GM12864 (cell line): Measurements from ENCODE around the gene SMYD3.

Experiments
- DNase-seq: peaks from one replicate; pipeline ENCODE4 v3.0.0-alpha.2; 2011; ENCODE audit warnings: low read depth
- H3K4me3 ChIP-seq: 2 replicates; pipeline ENCODE4 v1.5.1; 2011; ENCODE audit warnings: mild to moderate bottlenecking, low read depth, low read length, control low read depth
- TF ChIP-seq, protein P1 (sequence below): IDR thresholded peaks from 2 replicates; pipeline ENCODE4 v1.5.1; 2011; ENCODE audit warnings: low read depth, mild to moderate bottlenecking, moderate library complexity, low read length, control low read depth, inconsistent platforms; ENCODE audit errors: missing control alignments

SMYD3 gene

DNA sequence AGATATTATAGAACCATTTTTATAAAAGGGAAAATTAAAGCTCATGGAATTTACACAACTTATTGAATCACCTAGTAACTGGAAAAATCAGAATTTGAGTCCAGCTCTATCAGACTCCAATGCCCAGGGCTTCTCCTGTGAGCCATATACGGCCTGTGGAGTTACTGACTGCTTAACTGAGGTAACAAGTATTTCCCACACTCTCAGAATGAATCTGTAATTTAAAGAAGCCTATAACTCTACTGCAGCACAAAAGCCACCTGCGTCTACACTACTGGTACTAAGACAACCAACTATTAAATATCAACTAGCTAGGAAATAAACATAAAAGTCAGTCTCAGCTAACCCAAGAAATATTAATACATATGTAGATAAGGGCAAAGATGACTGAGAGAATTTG lies 29.4 kb downstream of the SMYD3 start:
- DNase-seq: no peak
- TF ChIP-seq, protein P1, sequence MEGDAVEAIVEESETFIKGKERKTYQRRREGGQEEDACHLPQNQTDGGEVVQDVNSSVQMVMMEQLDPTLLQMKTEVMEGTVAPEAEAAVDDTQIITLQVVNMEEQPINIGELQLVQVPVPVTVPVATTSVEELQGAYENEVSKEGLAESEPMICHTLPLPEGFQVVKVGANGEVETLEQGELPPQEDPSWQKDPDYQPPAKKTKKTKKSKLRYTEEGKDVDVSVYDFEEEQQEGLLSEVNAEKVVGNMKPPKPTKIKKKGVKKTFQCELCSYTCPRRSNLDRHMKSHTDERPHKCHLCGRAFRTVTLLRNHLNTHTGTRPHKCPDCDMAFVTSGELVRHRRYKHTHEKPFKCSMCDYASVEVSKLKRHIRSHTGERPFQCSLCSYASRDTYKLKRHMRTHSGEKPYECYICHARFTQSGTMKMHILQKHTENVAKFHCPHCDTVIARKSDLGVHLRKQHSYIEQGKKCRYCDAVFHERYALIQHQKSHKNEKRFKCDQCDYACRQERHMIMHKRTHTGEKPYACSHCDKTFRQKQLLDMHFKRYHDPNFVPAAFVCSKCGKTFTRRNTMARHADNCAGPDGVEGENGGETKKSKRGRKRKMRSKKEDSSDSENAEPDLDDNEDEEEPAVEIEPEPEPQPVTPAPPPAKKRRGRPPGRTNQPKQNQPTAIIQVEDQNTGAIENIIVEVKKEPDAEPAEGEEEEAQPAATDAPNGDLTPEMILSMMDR: no peak
- no peak overlapping the region for H3K4me3 ChIP-seq

DNA sequence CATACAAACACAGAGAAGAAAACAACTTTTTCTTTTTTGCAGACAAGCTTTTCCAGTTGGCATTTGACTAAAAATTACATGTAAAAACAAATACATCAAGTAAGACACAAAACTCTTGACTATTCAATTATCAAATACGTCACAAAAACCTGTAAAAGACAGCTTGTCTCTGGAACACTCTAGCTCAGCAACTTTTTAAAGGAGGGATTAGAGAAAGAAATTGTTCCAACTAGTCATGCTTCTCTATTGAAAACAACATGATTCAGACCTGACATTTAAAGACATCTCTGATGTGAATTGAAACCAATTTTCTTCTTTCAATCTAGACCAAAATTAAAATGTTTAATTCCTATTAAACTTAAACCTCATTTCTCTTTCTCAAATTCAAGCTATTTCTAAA lies 30.3 kb downstream of the SMYD3 start:
- TF ChIP-seq, protein P1: no peak
- DNase-seq: no peak
- H3K4me3 ChIP-seq: no peak overlapping the region

DNA sequence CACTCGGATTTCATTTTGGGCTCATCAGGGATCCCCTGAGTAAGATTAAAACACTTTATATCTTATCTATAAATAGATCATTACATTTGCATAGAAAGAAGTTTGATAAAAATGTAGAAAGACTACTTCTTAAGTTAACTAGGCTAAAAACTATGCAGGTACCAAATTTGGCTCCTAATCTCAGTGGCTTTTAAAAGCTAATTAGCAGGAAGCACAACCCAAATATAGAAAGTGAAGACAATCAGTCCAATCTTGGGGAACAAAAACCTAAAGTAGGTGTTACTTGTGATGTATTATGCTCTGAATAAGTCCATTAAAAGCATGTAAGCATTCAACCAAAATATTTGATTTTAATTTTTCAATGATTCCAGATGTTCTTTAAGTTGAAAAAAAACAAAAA lies 35.4 kb downstream of the SMYD3 start:
- TF ChIP-seq, protein P1: no peak
- no peak overlapping the region for H3K4me3 ChIP-seq
- no peak for DNase-seq

DNA sequence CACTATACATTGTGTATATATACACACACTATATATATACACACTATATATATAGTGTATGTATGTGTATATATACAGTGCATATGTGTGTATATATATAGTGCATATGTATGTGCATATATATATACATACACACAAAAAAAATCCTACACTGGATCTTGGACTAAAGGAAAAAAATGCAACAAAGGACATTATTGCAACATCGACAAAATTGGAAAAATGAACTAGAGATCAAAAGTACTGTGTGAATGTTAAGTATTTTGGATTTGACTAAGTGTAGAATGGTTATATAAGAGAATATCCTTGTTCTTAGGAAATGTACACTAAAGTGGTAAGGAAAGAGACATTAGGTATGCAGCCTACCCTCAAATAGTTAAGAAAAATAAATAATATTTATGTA lies 36.5 kb downstream of the SMYD3 start:
- no peak overlapping the region for H3K4me3 ChIP-seq
- no peak for DNase-seq
- TF ChIP-seq, protein P1: no peak

DNA sequence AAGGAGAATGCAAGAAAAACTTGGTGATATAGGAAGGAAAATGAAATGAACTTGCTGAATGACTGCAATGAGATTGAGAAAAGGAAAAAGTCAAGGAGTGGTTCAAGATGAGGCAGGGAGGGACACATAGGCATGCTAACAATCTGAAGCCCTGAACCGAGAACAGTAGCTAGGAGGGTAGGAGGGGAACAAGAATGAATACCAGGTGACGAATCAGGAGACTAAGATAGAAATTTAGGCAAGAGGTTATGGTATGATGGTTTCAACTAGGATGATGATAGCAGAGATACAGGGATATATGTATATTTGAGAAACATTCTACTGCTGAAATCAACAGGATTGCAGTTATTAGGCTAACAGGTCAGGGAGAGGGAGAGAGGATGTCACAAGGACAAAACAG lies 44.1 kb downstream of the SMYD3 start:
- no peak overlapping the region for H3K4me3 ChIP-seq
- TF ChIP-seq, protein P1: no peak
- DNase-seq: no peak

DNA sequence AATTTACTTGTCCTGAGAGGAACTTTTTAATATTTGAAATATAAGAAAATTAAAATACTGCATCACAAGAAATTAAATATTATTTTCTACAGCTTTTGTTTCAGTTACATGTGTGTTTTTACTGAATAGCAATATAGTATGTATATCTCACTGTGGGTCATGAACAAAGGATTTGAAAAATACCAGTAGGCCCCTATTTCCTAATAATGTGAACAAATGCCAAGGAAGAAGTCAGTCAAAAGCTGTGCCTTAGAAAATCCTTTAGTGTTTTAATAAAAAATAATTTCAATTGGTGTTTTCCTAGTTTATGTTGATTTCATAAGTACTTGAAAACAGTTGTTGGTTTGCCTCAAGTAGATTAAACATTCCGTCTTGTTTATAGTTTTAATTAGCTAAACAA lies 46.7 kb downstream of the SMYD3 start:
- TF ChIP-seq, protein P1: no peak
- no peak for DNase-seq
- H3K4me3 ChIP-seq: no peak overlapping the region

DNA sequence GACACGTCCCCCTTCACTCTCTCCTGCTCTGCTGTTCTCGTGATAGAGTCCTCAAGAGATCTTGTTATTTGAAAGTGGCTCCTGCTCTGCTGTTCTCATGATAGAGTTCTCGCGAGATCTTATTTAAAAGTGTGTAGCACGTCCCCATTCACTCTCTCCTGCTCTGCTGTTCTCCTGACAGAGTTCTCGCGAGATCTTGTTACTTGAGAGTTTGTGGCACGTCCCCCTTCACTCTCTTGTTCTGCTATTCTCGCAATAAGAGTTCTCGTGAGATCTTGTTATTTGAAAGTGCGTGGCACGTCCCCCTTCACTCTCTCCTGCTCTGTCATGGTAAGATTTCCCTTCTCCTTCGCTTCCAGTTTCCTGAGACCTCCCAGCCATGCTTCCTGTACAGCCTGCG lies 47.9 kb downstream of the SMYD3 start:
- no peak overlapping the region for H3K4me3 ChIP-seq
- TF ChIP-seq, protein P1: no peak
- DNase-seq: no peak
